PC-3 (cell line): ENCODE data around the gene PSMD2.

Experiments used
- EZH2 ChIP-seq: fragments of 300-600 bp; sonication (generic); IDR thresholded peaks from one replicate; pipeline ENCODE4 v1.6.1; 2017; ENCODE audit warnings: antibody characterized with exemption, mild to moderate bottlenecking, low read length; ENCODE audit not compliant: unreplicated experiment
- EZH2phosphoT487 ChIP-seq: fragments of 300-600 bp; sonication (generic); IDR thresholded peaks from 2 replicates; pipeline ENCODE4 v1.6.1; 2018; ENCODE audit warnings: mild to moderate bottlenecking, antibody characterized with exemption, low read length, borderline replicate concordance
- TF ChIP-seq, protein P1 (sequence below): fragments of 300-600 bp; sonication (generic); conservative IDR thresholded peaks from 2 replicates; pipeline ENCODE4 v1.5.1; 2017; ENCODE audit warnings: antibody characterized with exemption, low read depth, mild to moderate bottlenecking, low read length

DNA sequence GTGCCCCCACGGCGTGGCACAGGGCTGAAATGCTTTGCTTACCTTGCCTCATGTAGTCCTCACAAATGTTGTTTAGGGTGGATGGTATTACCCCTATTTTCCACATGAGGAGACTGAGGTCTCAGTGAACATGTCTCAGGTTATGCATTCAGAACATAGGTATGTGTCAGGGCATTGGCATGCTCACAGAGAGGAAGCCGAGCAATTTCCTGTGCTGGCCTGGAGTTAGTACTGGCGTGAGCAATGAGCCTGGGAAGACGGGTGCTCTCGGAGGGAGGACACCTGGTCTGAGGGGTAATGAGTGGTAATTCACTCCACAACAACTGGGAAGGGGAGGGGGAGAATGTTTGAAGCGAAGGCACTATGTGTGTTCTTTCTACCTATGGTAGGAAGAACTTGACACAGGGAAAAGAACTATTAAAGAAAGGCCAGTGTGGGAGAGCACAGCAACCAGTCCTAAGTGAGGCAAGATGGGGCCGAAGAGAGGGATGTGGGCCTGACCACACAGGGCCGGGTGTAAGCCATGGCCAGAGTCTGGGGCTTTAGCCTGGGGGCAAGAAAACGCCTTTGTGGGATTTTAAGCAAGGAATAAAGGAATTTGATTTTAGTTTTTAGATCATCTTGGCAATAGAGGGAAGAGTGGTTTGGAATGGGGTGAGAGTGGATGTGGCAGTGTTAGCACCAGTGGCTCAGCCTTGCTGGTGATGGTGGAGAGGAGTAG is 33.5 kb downstream of the PSMD2 start:
- TF ChIP-seq, protein P1, sequence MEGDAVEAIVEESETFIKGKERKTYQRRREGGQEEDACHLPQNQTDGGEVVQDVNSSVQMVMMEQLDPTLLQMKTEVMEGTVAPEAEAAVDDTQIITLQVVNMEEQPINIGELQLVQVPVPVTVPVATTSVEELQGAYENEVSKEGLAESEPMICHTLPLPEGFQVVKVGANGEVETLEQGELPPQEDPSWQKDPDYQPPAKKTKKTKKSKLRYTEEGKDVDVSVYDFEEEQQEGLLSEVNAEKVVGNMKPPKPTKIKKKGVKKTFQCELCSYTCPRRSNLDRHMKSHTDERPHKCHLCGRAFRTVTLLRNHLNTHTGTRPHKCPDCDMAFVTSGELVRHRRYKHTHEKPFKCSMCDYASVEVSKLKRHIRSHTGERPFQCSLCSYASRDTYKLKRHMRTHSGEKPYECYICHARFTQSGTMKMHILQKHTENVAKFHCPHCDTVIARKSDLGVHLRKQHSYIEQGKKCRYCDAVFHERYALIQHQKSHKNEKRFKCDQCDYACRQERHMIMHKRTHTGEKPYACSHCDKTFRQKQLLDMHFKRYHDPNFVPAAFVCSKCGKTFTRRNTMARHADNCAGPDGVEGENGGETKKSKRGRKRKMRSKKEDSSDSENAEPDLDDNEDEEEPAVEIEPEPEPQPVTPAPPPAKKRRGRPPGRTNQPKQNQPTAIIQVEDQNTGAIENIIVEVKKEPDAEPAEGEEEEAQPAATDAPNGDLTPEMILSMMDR: no peak
- TF ChIP-seq EZH2: no peak
- no peak for TF ChIP-seq EZH2phosphoT487
